GDM1 (cell line): ENCODE measurements around the gene CDHR2.
A peak's percentile ranks its signal among the peaks of the same experiment; 100 is the strongest.

Source experiments
- DNase-seq: peaks from one replicate; lab custom pipeline; 2025; lab: John Stamatoyannopoulos, UW

Gene CDHR2

GRCh38 chr5:176529741-176530141, 19.4 kb upstream of the CDHR2 start:
- peak; percentile 42 for DNase-seq

DNA sequence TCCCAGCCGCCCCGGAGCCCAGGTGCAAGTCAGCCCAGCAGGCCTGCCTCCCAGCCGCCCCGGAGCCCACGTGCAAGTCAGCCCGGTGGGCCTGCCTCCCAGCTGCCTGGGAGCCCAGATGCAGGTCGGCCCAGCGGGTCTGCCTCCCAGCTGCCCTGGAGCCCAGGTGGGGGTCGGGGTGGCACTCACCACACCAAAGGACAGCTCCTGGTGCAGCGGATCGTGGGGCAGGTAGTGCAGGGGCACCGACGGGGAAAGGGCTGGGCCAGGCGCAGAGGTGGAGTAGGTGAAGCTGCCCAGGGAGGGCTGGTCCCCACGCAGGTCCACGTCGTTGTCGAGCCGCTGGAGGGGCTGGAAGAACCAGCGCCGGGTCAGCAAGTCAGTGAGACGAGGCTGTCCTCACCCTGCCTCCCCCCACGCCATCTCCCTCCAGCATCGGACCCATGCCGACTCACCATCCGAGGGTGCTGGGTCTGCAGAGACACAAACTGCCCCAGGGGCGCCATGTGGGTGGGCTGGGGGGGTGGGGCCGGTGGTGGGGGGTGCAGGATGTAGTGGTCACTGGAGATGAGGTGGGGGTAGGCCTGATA, 18.7 kb upstream of the CDHR2 start:
- no peak for DNase-seq

GRCh38 chr5:176530983-176531901, 17.9 kb upstream of the CDHR2 start:
- no peak for DNase-seq

GRCh38 chr5:176531902-176532493, 17.1 kb upstream of the CDHR2 start:
- DNase-seq: no peak

- no peak for DNase-seq
Measured at GRCh38 chr5:176532795-176533194, 16.3 kb upstream of the CDHR2 start.

DNA sequence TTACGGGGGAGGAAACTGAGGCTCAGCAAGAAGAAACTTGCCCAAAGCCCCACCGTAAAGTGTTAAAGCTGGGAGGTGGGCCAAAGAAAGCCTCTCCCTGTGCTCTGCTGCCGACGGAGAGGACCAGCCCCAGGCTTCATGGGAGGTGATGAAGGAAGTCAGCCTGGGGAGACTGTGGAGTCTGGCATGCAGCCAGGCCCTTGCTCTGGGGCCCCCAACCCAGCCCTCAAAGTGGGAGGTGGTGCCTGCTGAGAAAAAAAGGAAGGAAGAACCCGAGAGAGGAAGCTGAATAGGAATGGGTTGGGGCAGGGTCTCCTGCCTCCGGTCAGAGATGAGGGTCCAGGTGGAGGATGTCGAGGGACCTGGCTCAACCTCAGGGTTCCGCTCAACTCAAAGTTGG, 15.8 kb upstream of the CDHR2 start:
- peak; percentile 81 for DNase-seq

GRCh38 chr5:176533894-176534611, 15.1 kb upstream of the CDHR2 start:
- peak; percentile 71 for DNase-seq

- no peak for DNase-seq
Measured at GRCh38 chr5:176534640-176535039, 14.5 kb upstream of the CDHR2 start.

DNA sequence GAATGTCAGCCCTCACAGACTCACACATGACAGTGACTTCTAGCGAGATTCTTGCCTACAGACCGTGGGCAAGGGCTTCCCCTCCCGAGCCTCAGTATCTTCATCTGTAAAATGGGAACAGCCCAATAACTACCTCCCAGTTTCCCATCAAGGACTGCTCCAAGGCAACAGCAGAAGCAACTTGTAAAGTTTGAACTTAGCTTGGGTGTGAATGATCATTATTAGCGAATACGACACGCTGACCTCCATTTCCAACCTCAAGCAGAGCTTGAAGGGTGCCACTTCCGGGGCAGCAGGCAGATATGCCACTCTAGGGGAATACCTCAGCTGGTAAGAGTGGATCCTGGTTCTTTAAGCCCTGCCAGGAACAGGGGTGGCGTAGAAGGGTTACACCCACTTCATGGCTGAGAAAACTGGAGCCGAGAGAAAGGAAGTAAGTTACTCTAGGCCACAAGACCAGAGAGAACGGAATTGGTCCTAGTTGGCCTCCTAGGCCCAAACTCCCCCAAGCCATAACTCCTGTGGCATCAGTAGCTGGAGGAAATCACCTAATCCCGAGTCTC, 14.0 kb upstream of the CDHR2 start:
- DNase-seq: peak; percentile 54

- DNase-seq: no peak
Measured at GRCh38 chr5:176535664-176536131, 13.4 kb upstream of the CDHR2 start.

DNA sequence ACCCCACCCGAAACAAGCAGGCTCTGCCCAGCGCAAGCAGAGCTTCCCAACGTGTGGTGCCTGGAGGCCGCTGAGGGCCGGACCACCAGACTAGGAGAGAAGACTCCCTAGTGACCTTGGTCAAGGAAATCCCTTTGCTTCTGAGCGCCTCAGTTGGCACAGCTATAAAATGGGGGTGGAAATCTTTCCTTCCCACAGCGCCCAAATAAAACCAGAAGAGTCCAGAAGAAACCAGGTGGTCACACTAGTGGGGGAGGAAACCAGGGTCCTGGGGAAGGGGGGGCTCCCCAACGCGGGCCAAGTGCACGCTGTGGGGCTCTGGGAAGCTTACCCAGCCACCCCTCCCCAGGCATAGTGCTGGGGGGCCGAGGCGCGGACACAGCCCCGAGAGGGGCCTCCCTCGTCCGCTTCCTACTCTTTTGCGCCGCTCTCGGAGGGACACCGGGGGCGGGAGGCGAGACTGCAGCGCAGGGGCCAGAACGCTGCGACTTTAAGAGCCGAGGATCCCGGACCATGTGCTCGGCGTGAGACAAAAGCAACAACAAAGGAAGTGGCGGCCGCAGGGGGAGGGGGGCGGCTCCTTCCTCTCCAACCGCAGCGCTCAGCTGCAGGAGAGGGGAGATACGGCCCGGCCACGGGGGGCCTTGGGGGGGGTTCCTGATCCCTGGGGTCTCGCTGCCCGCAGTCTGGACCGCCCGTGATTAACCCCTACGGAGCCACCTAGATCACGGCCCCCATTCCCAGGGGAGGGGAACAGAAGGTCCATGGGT, 12.8 kb upstream of the CDHR2 start:
- DNase-seq: peak; percentile 75

- DNase-seq: peak; percentile 97
Measured at GRCh38 chr5:176536902-176537553, 12.1 kb upstream of the CDHR2 start, which contains the start of gene RNF44. Gene RNF44 (minus strand): TSS chr5:176537402. CDS start chr5:176532472, 4,930 bp downstream.

DNA sequence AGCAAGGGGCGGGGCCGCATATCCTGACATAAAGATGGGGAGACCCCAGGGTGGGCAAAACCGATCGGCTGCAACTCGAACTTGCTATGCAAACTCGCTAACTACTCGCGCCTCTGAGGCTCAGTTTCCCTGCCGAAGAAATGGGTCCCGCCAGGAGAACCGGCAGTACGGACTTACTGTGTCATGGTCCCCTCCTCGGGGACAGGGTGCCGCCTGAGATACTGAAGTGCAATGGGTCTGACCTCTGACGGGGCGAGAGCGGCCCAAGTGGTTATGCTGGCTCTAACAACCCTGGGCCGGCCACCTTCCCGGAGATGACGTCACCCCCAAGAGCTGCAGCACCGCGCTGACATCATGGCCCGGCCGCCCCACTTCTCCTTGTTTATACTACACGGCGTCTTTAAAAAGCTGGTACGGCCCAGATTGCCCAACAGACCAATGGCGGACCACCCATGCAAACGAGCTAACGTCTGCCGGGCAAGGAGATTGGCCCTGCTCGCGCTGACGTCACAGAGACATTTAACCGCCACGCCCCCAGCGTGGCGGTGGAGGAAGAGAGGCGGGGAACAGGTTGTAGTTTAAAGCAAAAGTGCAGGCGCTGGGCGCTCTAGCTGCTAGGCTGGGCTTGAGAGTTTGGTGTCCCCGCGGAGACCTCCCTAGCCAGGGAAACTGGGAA, 11.4 kb upstream of the CDHR2 start:
- peak; percentile 98 for DNase-seq

DNA sequence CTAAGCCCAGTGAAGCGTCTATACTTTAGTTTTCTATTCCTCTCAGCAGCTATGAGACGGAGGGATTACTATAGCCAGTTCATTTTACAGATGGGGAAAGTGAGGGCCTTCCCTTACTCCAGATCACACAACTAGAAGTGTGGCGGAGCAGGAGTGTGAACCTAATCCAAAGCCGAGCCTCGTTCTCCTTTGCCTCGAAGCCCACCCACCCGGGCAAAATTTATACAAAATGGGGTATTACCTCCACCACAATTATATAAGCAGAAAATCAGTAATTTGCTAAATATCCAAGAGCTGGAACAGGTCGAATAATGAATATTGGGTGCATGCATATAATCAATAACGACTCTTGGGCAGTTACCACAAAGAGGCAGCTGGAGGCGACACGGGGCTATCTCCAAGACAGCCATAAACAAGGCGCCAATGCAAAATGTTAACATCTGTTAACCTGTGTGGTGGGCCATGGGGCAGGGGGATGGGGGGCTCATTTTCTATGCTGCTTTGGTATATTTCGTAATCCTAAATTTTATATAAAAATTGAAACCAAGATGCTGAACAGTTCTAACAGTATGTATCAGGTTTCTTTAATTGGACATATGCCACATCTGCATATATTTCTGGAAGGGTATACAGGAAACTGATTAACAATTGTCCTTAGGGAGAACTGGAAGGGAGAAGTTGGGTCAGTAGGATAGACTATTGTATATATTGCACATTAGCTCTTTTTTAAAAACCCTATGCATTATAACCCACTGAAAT, 10.7 kb upstream of the CDHR2 start:
- no peak for DNase-seq

DNA sequence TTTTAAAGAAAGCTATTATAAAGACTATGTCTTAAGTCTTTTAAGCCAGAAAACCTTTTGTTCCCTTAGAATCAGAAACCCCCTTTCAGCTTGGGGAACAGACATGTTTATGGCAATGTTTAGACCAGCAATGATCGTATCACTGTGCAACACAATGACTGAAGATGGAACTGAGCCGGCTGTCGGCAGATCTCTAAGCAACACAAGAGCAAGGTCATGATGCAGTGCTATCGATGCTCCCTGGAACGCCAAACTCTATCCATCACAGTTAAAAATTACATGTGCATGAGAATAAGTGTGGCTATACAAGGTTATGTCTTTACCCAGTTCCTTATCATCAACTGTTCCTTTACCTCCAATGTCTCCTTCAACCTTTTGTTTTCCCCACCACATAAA, 10.2 kb upstream of the CDHR2 start:
- no peak for DNase-seq

DNA sequence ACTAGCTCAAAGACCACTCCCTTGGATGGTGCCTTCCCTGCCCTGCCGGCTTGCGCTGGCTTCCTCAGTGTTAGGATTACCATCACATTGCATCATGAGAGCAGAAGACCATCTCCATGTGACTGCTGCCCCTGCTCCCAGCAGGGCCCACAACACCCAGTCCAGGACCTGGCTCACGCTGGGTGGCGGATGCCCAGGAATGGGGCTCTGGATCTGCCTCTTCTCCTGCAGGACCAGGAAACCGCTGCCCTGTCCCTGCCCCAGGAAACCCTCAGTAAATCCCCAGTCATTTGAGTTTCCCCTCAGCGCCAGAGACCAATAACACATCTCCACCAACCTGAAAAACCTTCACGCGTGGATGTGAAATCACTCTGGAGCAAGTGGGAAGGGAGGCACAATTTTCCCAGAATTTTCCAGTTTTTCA, 8.7 kb upstream of the CDHR2 start:
- no peak for DNase-seq

- DNase-seq: no peak
Measured at GRCh38 chr5:176540956-176541337, 8.2 kb upstream of the CDHR2 start.

DNA sequence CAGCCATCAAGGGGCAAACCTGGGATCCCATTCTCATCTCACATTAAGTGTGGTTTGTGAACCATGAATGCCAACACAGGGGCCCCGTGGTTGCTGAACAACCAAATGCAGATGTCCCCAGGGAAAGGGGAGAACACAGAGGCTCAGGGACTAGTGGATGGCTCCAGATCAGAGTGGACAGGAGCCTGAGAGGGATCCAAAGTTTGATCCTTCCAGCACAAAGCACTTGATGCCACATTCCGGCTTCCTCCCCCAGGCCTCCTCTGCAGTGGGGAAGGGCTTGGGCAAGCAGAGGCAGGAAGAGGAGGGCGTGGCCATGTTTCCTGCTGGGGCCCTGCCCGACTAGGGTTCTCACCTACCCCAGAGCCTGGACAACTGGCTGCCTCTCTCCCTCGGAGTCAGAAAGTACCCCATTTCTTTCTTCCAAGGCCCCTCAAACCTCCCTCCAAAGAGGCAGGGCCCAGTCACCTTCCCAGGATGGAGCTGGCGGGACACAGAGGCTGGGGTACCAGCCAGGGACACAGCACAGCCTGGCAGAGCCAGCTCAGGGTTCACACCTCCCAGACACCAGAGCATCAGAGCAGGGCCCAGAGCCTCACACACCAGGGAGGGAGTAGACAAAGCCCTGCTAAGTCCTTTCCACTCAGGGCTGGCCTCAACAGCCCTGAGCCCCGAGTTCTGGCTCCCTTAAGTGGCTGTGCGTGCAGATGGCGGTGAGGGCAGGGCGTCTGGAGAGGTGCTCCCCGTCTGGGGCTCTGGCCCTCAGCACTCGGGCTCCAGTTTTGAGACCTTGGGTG, 7.6 kb upstream of the CDHR2 start:
- DNase-seq: peak; percentile 85
